Caco-2 (cell line): ENCODE results near the gene HLA-DMB. TPM values are rescaled to one million over a fixed set of nuclear protein-coding genes. Genes with fewer than 3 reads are reported as not detected.
A peak's percentile ranks its signal among the peaks of the same experiment; 100 is the strongest.

Experiments
- BruUV-seq: library from RNA; stranded (reverse); fragments of 400-500 nt; replicated peaks from 2 replicates; lab custom pipeline; 2021; lab: Mats Ljungman, UMichigan
- CTCF ChIA-PET: fragments of 300-600 bp; sonication (Branson Sonifier 250); formaldehyde crosslinking; loops from one replicate; lab custom pipeline; 2022; ENCODE audit warnings: antibody characterized with exemption; lab: Charles Lee
- POLR2A ChIA-PET: fragments of 300-600 bp; sonication (Branson Sonifier 250); formaldehyde crosslinking; loops from one replicate; lab custom pipeline; 2022; ENCODE audit warnings: antibody characterized with exemption; lab: Charles Lee
- DNase-seq, 2 experiments: peaks; one replicate each; pipeline versions ENCODE4 v3.0.0 to v3.0.0-alpha.2; 2020 to 2022
- H3K27me3 ChIP-seq: replicated peaks from 2 replicates; pipeline ENCODE4 v1.6.0; 2011; ENCODE audit warnings: low read length; ENCODE audit not compliant: control insufficient read depth, insufficient read depth
- H3K36me3 ChIP-seq: 2 replicates; pipeline ENCODE4 v1.5.1; 2011; ENCODE audit warnings: low read length; ENCODE audit not compliant: control insufficient read depth, insufficient read depth
- H3K4me1 ChIP-seq: fragments of 250-450 bp; sonication (Bioruptor Pico); 2 replicates; pipeline ENCODE4 v1.5.1; 2020; ENCODE audit warnings: mild to moderate bottlenecking
- H3K4me3 ChIP-seq: 2 replicates; pipeline ENCODE4 v1.5.1; 2011; ENCODE audit warnings: low read depth, mild to moderate bottlenecking, control low read depth, low read length
- H3K9me3 ChIP-seq: fragments of 250-450 bp; sonication (Bioruptor Pico); 2 replicates; pipeline ENCODE4 v1.5.1; 2020; ENCODE audit warnings: mild to moderate bottlenecking, moderate library complexity
- H3K27ac Mint-ChIP-seq: one replicate; pipeline ENCODE4 v1.8.0; 2022; ENCODE audit warnings: mixed read lengths; ENCODE audit not compliant: unreplicated experiment
- H3K27me3 Mint-ChIP-seq: one replicate; pipeline ENCODE4 v1.8.0; 2022; ENCODE audit warnings: mixed read lengths; ENCODE audit not compliant: insufficient read depth, unreplicated experiment
- H3K36me3 Mint-ChIP-seq: one replicate; pipeline ENCODE4 v1.8.0; 2022; ENCODE audit warnings: mild to moderate bottlenecking, mixed read lengths; ENCODE audit not compliant: insufficient read depth, unreplicated experiment
- H3K4me1 Mint-ChIP-seq: one replicate; pipeline ENCODE4 v1.8.0; 2022; ENCODE audit warnings: low read depth, mixed read lengths; ENCODE audit not compliant: unreplicated experiment
- H3K4me3 Mint-ChIP-seq: one replicate; pipeline ENCODE4 v1.8.0; 2022; ENCODE audit warnings: mild to moderate bottlenecking, moderate library complexity, mixed read lengths; ENCODE audit not compliant: unreplicated experiment
- H3K9me3 Mint-ChIP-seq: one replicate; pipeline ENCODE4 v1.8.0; 2022; ENCODE audit warnings: mixed read lengths; ENCODE audit not compliant: unreplicated experiment
- intact Hi-C: fragments of 100-400 bp; cut with micrococcal nuclease; formaldehyde crosslinking; loops from one replicate; pipeline ENCODE4 v1.10.0; 2022; ENCODE audit not compliant: unreplicated experiment
- total RNA-seq: library from RNA; stranded (reverse); gene quantifications from 2 replicates; pipeline ENCODE4 v1.2.3, GENCODE V29; 2022
- TF ChIP-seq, protein P1 (sequence below), 2 experiments: fragments of 200-600 bp in 1 of 2; IDR thresholded peaks; 1 replicate in 1 of 2; 2 replicates in 1 of 2; pipeline versions ENCODE4 v1.5.1 to v1.8.0; 2011 to 2022; ENCODE audit warnings: antibody characterized with exemption in 1 of 2, control low read depth in 1 of 2, inconsistent platforms in 1 of 2, low read depth in 1 of 2, low read length in 1 of 2, mild to moderate bottlenecking in 1 of 2, moderate library complexity in 1 of 2; ENCODE audit not compliant: insufficient read depth in 1 of 2, severe bottlenecking in 1 of 2, unreplicated experiment in 1 of 2

The HLA-DMB gene
- total RNA-seq, 1 experiment from 2014 or later = not detected

DNA sequence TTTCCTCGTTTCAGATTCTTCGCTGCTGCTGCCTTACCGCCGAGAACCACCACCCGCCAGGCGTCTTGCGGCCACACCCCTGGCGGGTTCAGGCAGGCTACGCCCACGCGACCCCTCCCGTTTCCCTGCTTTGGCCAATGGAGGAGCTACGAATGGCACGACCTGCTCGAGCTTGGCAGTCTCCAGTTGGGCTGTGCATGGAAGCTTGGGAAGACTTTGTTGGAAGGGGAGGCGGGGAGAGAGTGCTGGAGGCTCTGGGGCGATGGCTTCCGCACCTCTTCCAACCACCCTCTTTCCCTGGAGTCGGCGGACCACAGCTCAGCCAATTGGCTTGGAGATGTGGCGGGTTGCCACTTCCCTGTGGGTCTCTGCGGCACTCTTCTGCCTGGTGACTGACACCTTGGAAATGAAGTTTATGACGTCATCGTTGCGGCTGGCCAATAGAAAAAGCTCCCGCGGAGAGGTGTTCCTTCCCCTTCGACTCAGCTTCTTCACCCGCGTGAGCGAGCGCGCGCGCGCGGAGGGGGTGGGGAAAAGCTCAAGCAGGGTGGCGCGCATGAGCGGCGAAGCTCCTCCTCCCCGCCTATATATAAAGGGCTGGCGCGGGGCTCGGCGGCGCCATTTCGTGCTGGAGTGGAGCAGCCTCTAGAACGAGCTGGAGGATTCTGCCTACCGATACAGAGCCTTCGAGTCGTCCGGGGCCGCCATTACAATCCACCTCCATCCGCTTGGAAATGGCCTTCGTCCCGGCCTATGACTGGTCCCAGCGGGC lies 30.9 kb upstream of the HLA-DMB start:
- intact Hi-C loops = loop anchor here (2.0 kb wide), 1 partner anchor 229 kb away; the partner anchor contains the start of genes RXRB and SLC39A7
- peaks cover 15% of the 10 kb centered on the region for H3K36me3 ChIP-seq
- ChIA-PET CTCF (interaction anchor here (0.6 to 2.9 kb wide), 11 partner anchors 9 to 794 kb away, joined by 3 to 46 read pairs (median 6); partner anchors contain the start of genes HLA-DMA, PSMB9, TAP1 and TAP2), POLR2A (interaction anchor here (0.5 to 3.4 kb wide), 47 partner anchors 8 to 1310 kb away, joined by 3 to 61 read pairs (median 5); partner anchors contain the start of genes ATF6B, FKBPL, HLA-DMA and HLA-DOB)
- Mint-ChIP-seq H3K4me3 (peak overlapping the region; percentile 85), H3K4me1 (peaks cover 24% of the 10 kb centered on the region), H3K9me3 (no peaks in the 10 kb centered on the region), H3K27ac (peak overlapping the region; percentile 100), H3K36me3 (peaks cover 93% of the 10 kb centered on the region), H3K27me3 (no peaks in the 10 kb centered on the region)
- peaks cover 27% of the 10 kb centered on the region for H3K4me1 ChIP-seq
- no peaks in the 10 kb centered on the region for H3K27me3 ChIP-seq
- TF ChIP-seq, protein P1, sequence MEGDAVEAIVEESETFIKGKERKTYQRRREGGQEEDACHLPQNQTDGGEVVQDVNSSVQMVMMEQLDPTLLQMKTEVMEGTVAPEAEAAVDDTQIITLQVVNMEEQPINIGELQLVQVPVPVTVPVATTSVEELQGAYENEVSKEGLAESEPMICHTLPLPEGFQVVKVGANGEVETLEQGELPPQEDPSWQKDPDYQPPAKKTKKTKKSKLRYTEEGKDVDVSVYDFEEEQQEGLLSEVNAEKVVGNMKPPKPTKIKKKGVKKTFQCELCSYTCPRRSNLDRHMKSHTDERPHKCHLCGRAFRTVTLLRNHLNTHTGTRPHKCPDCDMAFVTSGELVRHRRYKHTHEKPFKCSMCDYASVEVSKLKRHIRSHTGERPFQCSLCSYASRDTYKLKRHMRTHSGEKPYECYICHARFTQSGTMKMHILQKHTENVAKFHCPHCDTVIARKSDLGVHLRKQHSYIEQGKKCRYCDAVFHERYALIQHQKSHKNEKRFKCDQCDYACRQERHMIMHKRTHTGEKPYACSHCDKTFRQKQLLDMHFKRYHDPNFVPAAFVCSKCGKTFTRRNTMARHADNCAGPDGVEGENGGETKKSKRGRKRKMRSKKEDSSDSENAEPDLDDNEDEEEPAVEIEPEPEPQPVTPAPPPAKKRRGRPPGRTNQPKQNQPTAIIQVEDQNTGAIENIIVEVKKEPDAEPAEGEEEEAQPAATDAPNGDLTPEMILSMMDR (IDR thresholded peaks at IDR 0.05; ENCODE audit: insufficient read depth in 1 of 2, low read depth in 1 of 2, low read length in 1 of 2, severe bottlenecking in 1 of 2, unreplicated experiment in 1 of 2) = no peak
- no TSS peak for BruUV-seq
- H3K4me3 ChIP-seq = peak overlapping the region; percentile 92
- peak; percentile 99 for DNase-seq
- no peaks in the 10 kb centered on the region for H3K9me3 ChIP-seq

DNA sequence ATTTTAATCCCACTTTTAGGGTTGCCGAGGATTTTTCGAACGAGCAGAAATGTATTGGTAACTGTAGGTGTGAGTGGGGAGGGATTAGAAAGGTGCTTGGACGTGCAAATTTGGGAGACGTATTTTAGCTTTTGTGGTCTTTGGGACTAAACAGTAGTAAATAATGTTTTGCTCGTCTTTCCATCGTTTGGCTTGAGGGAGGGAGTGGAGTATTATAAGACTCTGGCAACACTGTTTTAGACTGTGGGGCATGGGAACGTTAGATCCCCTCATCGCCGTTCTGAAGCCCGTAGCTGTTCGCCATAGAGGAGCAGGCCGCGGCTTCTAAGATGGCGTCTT lies 30.4 kb upstream of the HLA-DMB start:
- DNase-seq = no peak
- Histone ChIP-seq H3K4me3 (peak overlapping the region; percentile 89), H3K9me3 (no peaks in the 10 kb centered on the region), H3K4me1 (peaks cover 21% of the 10 kb centered on the region), H3K27me3 (no peaks in the 10 kb centered on the region), H3K36me3 (peaks cover 12% of the 10 kb centered on the region)
- ChIA-PET CTCF (interaction anchor here (0.6 to 2.9 kb wide), 12 partner anchors 9 to 794 kb away, joined by 3 to 46 read pairs (median 6); partner anchors contain the start of genes HLA-DMA, PSMB9, TAP1 and TAP2), POLR2A (interaction anchor here (0.5 to 3.4 kb wide), 39 partner anchors 8 to 1232 kb away, joined by 3 to 61 read pairs (median 5); partner anchors contain the start of genes ATF6B, FKBPL, HLA-DMA and HLA-DOB)
- H3K9me3 Mint-ChIP-seq = no peaks in the 10 kb centered on the region
- intact Hi-C loops = loop anchor here (2.0 kb wide), 1 partner anchor 230 kb away; the partner anchor contains the start of genes RXRB and SLC39A7
- H3K27me3 Mint-ChIP-seq = no peaks in the 10 kb centered on the region
- peak overlapping the region; percentile 100 for H3K27ac Mint-ChIP-seq
- peak overlapping the region; percentile 85 for H3K4me3 Mint-ChIP-seq
- peaks cover 25% of the 10 kb centered on the region for H3K4me1 Mint-ChIP-seq
- TF ChIP-seq, protein P1 (IDR thresholded peaks at IDR 0.05; ENCODE audit: insufficient read depth in 1 of 2, low read depth in 1 of 2, low read length in 1 of 2, severe bottlenecking in 1 of 2, unreplicated experiment in 1 of 2) = no peak
- peaks cover 88% of the 10 kb centered on the region for H3K36me3 Mint-ChIP-seq
- BruUV-seq = no TSS peak
